HepG2 (cell line): Measurements from ENCODE around the gene UNC50. TPM values are rescaled to one million over a fixed set of nuclear protein-coding genes. Genes with fewer than 3 reads are reported as not detected.

Source experiments
- ARNTL ChIP-seq: sonication (generic); formaldehyde crosslinking; IDR thresholded peaks from 2 replicates; pipeline ENCODE4 v1.4.0; 2020; ENCODE audit warnings: mild to moderate bottlenecking, missing genetic modification reagents
- ATF2 ChIP-seq: sonication (generic); formaldehyde crosslinking; IDR thresholded peaks from 2 replicates; pipeline ENCODE4 v1.4.0; 2020; ENCODE audit warnings: missing genetic modification reagents
- CREBL2 ChIP-seq: sonication (generic); formaldehyde crosslinking; IDR thresholded peaks from 2 replicates; pipeline ENCODE4 v1.8.1; 2023; ENCODE audit warnings: missing genetic modification reagents, mild to moderate bottlenecking, borderline replicate concordance
- DNMT1 ChIP-seq: sonication (generic); formaldehyde crosslinking; IDR thresholded peaks from 2 replicates; pipeline ENCODE4 v1.5.1; 2020; ENCODE audit warnings: mild to moderate bottlenecking, missing genetic modification reagents
- HES4 ChIP-seq: sonication (generic); formaldehyde crosslinking; IDR thresholded peaks from 2 replicates; pipeline ENCODE4 v1.9.0; 2021; ENCODE audit warnings: mild to moderate bottlenecking, missing genetic modification reagents, borderline replicate concordance
- HNRNPH1 ChIP-seq: fragments of 200-400 bp; formaldehyde crosslinking; optimal IDR thresholded peaks from 2 replicates; pipeline ENCODE3; 2017; ENCODE audit warnings: mild to moderate bottlenecking, low read depth, low read length
- HOXD1 ChIP-seq: sonication (generic); formaldehyde crosslinking; IDR thresholded peaks from 2 replicates; pipeline ENCODE4 v1.5.0; 2020; ENCODE audit warnings: missing genetic modification reagents
- KDM5A ChIP-seq: fragments of 200-600 bp; sonication (generic); IDR thresholded peaks from 2 replicates; pipeline ENCODE4 v1.7.0; 2018; ENCODE audit warnings: antibody characterized with exemption, mild to moderate bottlenecking, low read length, borderline replicate concordance
- NFYB ChIP-seq: sonication (generic); formaldehyde crosslinking; IDR thresholded peaks from 2 replicates; pipeline ENCODE4 v1.4.0; 2020; ENCODE audit warnings: missing genetic modification reagents
- SNRNP70 ChIP-seq: fragments of 200-400 bp; formaldehyde crosslinking; IDR thresholded peaks from 2 replicates; pipeline ENCODE4 v1.6.1; 2017; ENCODE audit warnings: mild to moderate bottlenecking, low read depth, low read length, moderate library complexity
- SOX6 ChIP-seq, 2 experiments: fragments of 450-650 bp in 1 of 2; sonication (generic) in 1 of 2; formaldehyde crosslinking in 1 of 2; IDR thresholded peaks; 2 replicates each; pipeline versions ENCODE4 v1.4.0 to v1.6.1; 2017 to 2020; ENCODE audit warnings: antibody characterized with exemption in 1 of 2, mild to moderate bottlenecking in 1 of 2, missing genetic modification reagents in 1 of 2
- TIGD3 ChIP-seq: sonication (generic); formaldehyde crosslinking; IDR thresholded peaks from 2 replicates; pipeline ENCODE4 v1.5.1; 2020; ENCODE audit warnings: mild to moderate bottlenecking, missing genetic modification reagents, borderline replicate concordance
- ZBTB21 ChIP-seq: sonication (generic); formaldehyde crosslinking; IDR thresholded peaks from 2 replicates; pipeline ENCODE4 v1.4.0; 2020; ENCODE audit warnings: missing genetic modification reagents
- ZBTB3 ChIP-seq: sonication (generic); formaldehyde crosslinking; IDR thresholded peaks from 2 replicates; pipeline ENCODE4 v1.4.0; 2020; ENCODE audit warnings: low read depth, mild to moderate bottlenecking, moderate library complexity, missing genetic modification reagents, borderline replicate concordance
- ZFP1 ChIP-seq: IDR thresholded peaks from 2 replicates; pipeline ENCODE4 v1.6.1; 2016
- ZFP36L1 ChIP-seq: sonication (generic); formaldehyde crosslinking; IDR thresholded peaks from 2 replicates; pipeline ENCODE4 v1.8.0; 2022; ENCODE audit warnings: mild to moderate bottlenecking, missing genetic modification reagents, moderate library complexity
- ZNF432 ChIP-seq: sonication (generic); formaldehyde crosslinking; IDR thresholded peaks from 2 replicates; pipeline ENCODE4 v1.5.0; 2020; ENCODE audit warnings: missing genetic modification reagents, mild to moderate bottlenecking, borderline replicate concordance
- ZNF451 ChIP-seq: sonication (generic); formaldehyde crosslinking; IDR thresholded peaks from 2 replicates; pipeline ENCODE4 v1.5.0; 2020; ENCODE audit warnings: mild to moderate bottlenecking, missing genetic modification reagents
- ZNF567 ChIP-seq: sonication (generic); formaldehyde crosslinking; IDR thresholded peaks from 2 replicates; pipeline ENCODE4 v1.8.1; 2023; ENCODE audit warnings: mild to moderate bottlenecking, missing genetic modification reagents, borderline replicate concordance
- ZNF598 ChIP-seq: sonication (generic); formaldehyde crosslinking; IDR thresholded peaks from 2 replicates; pipeline ENCODE4 v1.5.1; 2020; ENCODE audit warnings: mild to moderate bottlenecking, missing genetic modification reagents, borderline replicate concordance
- ZNF652 ChIP-seq: IDR thresholded peaks from 2 replicates; pipeline ENCODE4 v1.6.1; 2016; ENCODE audit warnings: low read depth, borderline replicate concordance
- ZNF782 ChIP-seq: sonication (generic); formaldehyde crosslinking; IDR thresholded peaks from 2 replicates; pipeline ENCODE4 v1.4.0; 2020; ENCODE audit warnings: missing genetic modification reagents, mild to moderate bottlenecking, borderline replicate concordance
- ZNF784 ChIP-seq: sonication (generic); formaldehyde crosslinking; IDR thresholded peaks from 2 replicates; pipeline ENCODE4 v1.5.1; 2020; ENCODE audit warnings: missing genetic modification reagents, mild to moderate bottlenecking, borderline replicate concordance
- ZZZ3 ChIP-seq: sonication (generic); formaldehyde crosslinking; IDR thresholded peaks from 2 replicates; pipeline ENCODE4 v1.4.0; 2020; ENCODE audit warnings: missing genetic modification reagents, mild to moderate bottlenecking, borderline replicate concordance
- polyA plus RNA-seq, 8 experiments: library from polyadenylated mRNA; depleted of rRNA in 3 of 8; stranded (reverse) in 7 of 8; unstranded in 1 of 8; fragments of >200 nt; fragmentation: Illumina TruSeq in 4 of 8; extraction: Trizol in 4 of 8; gene quantifications; 2 replicates each; pipeline versions ENCODE4 v1.2.1 to v1.2.3, GENCODE V29; 2011 to 2016; ENCODE audit warnings: low read depth in 4 of 8, missing spikeins in 1 of 8, mixed read lengths in 1 of 8; ENCODE audit not compliant: insufficient read depth in 1 of 8
- total RNA-seq, 5 experiments: library from RNA; depleted of rRNA; stranded (reverse); fragments of >200 nt; fragmentation: Illumina TruSeq; extraction: Trizol; gene quantifications; 2 replicates each; pipeline ENCODE4 v1.2.3, GENCODE V29; 2016; ENCODE audit warnings: low read depth in 1 of 5

The UNC50 gene
- total and polyA plus RNA-seq, 2 of the 13 experiments (the other 11 are each of a cell fraction or from before 2014, with no cell fraction given) = 92.6 to 95.6 TPM

GRCh38 chr2:98608116-98608961, at the start of gene UNC50, which contains the start of gene COA5 (continued):
- peak; percentile 96 for TF ChIP-seq CREBL2 (CRISPR knock-in tag)
- TF ChIP-seq HOXD1 (CRISPR knock-in tag) = peak; percentile 74
- peak; percentile 98 for TF ChIP-seq ZNF451
- no peak; the same call in 1 of the 2 replicates for TF ChIP-seq ZNF432 (CRISPR knock-in tag)
- peak; percentile 82 for TF ChIP-seq ARNTL (CRISPR knock-in tag)
- TF ChIP-seq ZNF598 (CRISPR knock-in tag) = peak; percentile 99
- TF ChIP-seq ZNF782 (CRISPR knock-in tag) = peak; percentile 93; the same call in 1 of the 2 replicates
- TF ChIP-seq ZBTB3 (CRISPR knock-in tag) = no peak; the same call in 1 of the 2 replicates
- TF ChIP-seq DNMT1 (CRISPR knock-in tag) = peak; percentile 44; the same call in 1 of the 2 replicates
- TF ChIP-seq ZFP1 = peak; percentile 57; the same call in 1 of the 2 replicates
- TF ChIP-seq ZBTB21 = peak; percentile 44
- peak; percentile 98 for TF ChIP-seq ZNF784
- TF ChIP-seq HES4 (CRISPR knock-in tag) = peak; percentile 95
- peak; percentile 99 for TF ChIP-seq ZZZ3
- peak; percentile 75 for TF ChIP-seq HNRNPH1
- no peak for TF ChIP-seq SNRNP70
- 0 out of 2 replicates have a peak, but pooled peaks have one; percentile 17 for TF ChIP-seq TIGD3 (CRISPR knock-in tag)
- TF ChIP-seq ZFP36L1 (CRISPR knock-in tag) = peak; percentile 83
- TF ChIP-seq NFYB (CRISPR knock-in tag) = no peak; the same call in none of the 2 replicates
- TF ChIP-seq SOX6 (IDR thresholded peaks at IDR 0.05) = no peak
- peak; percentile 78 for TF ChIP-seq SOX6 (CRISPR knock-in tag; IDR thresholded peaks at IDR 0.05)
- TF ChIP-seq ZNF652 = 0 out of 2 replicates have a peak, but pooled peaks have one; percentile 7
- peak; percentile 93 for TF ChIP-seq KDM5A
- peak; percentile 89; the same call in 1 of the 2 replicates for TF ChIP-seq ZNF567 (CRISPR knock-in tag)
- TF ChIP-seq ATF2 (CRISPR knock-in tag) = peak; percentile 75
